Measurements from ENCODE around the gene ATRIP.
A peak's percentile ranks its signal among the peaks of the same experiment; 100 is the strongest.

Gene ATRIP

DNA sequence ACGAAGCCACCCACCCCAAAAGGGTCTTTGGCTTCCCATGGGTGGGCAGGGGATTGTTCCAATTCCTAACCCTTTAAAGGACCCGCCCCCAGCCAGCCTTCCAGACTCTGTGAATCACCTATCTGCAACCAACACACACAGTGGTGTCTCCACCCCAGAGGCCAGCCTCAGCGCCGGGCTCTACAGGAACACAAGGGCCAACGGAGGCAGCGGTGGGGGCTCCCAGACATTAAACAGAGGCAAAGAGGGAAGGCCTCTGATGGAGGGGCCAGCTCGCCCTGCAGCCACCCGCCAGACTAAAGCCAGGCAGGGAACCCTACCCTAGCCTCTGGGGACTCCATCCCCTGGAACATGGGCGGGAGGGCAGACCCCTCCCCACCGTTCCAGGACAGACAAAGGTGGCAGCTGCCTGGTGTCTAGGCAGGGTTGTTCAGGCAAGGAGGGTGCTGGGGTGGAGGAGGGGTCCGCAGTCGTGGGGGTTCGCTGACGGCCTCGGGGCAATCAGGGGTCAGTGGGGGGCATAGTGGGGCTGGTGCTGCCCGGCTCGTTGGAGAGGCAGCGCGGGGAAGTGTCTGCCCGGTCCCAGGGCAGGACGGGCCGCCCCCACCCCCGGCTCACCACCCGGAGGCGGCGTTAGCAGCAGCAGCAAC is 57.0 kb downstream of the ATRIP start:
- DNase-seq (ENCODE audit: extremely low read depth, low read depth): no peak
- TF ChIP-seq, protein P1, sequence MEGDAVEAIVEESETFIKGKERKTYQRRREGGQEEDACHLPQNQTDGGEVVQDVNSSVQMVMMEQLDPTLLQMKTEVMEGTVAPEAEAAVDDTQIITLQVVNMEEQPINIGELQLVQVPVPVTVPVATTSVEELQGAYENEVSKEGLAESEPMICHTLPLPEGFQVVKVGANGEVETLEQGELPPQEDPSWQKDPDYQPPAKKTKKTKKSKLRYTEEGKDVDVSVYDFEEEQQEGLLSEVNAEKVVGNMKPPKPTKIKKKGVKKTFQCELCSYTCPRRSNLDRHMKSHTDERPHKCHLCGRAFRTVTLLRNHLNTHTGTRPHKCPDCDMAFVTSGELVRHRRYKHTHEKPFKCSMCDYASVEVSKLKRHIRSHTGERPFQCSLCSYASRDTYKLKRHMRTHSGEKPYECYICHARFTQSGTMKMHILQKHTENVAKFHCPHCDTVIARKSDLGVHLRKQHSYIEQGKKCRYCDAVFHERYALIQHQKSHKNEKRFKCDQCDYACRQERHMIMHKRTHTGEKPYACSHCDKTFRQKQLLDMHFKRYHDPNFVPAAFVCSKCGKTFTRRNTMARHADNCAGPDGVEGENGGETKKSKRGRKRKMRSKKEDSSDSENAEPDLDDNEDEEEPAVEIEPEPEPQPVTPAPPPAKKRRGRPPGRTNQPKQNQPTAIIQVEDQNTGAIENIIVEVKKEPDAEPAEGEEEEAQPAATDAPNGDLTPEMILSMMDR (IDR thresholded peaks at IDR 0.05; ENCODE audit: low read depth, low read length, missing control alignments): no peak
- H3K4me3 ChIP-seq (replicated peaks; ENCODE audit: low read depth, low read length): peak overlapping the region; percentile 62

DNA sequence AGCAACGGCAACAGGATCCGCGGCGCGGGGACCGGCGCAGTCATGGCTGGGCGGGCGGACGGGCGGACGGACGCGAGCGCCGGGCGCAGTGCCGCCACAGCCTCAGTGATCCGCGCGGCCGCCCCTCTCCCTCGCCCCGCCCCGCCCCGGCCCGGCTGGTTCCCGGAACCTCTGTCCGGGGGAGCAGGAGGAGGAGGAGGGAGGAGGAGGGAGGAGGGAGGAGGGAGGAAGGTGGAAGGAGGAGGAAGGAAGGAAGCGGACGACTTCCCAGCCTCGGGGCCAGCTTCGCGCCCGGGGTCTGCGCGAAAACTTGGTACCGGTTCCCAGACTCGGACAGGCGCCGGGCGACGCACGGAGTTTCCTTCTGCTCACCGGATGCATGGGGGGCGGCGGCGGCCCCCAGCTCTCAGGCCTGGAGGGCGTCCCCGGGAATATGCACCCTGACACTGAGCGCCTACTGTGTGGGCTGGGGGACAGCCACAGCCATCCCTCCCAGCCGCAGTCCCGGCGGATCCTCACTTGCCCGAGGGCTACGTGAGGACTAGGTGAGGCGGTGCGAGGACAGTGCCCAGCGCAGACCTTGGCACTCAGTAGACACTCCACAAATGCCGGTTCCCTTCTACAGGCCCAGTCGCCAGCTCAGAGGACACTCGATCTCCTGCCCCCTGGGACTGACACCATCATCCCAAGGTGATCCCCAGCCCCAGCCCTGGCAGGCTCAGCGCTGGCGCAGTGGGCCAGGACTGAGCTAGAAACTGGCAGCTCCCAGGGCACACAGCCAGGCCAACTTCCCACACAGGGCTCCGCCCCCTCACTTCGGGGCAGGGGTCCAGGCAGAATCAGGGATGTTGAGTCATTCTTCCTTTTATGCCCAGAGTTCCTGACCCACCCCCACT is 57.8 kb downstream of the ATRIP start, which contains the start of gene SHISA5:
Gene SHISA5 (minus strand): TSS at position 124 of the 896 bp plus-strand sequence. CDS start 80 bp downstream, at position 44.
- peak within 1 kb of the TSS; percentile 62 for H3K4me3 ChIP-seq (replicated peaks; ENCODE audit: low read depth, low read length)
- DNase-seq (ENCODE audit: extremely low read depth, low read depth): no peak
- TF ChIP-seq, protein P1 (IDR thresholded peaks at IDR 0.05; ENCODE audit: low read depth, low read length, missing control alignments): no peak

DNA sequence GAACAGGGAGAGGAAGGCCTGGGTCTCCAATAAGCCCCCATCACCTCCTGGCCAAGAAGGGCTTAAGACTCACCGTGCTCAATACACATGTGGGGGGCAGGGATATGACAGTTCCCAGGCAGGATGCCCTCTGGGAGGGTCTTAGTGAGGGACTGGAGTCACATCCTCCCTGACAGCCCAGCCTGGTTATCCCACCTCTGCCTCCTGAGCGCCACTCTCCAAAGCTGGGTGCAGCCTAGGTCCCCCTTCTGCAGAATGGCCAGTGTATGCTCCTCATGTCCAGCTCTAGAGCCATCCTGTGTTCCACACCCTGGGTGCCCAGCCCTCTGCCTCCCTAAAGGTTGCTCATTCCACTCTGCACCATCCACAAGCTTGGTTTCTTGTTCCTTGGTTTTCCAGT is 58.6 kb downstream of the ATRIP start:
- no peak overlapping the region for H3K4me3 ChIP-seq (replicated peaks; ENCODE audit: low read depth, low read length)
- TF ChIP-seq, protein P1 (IDR thresholded peaks at IDR 0.05; ENCODE audit: low read depth, low read length, missing control alignments): no peak
- no peak for DNase-seq (ENCODE audit: extremely low read depth, low read depth)

DNA sequence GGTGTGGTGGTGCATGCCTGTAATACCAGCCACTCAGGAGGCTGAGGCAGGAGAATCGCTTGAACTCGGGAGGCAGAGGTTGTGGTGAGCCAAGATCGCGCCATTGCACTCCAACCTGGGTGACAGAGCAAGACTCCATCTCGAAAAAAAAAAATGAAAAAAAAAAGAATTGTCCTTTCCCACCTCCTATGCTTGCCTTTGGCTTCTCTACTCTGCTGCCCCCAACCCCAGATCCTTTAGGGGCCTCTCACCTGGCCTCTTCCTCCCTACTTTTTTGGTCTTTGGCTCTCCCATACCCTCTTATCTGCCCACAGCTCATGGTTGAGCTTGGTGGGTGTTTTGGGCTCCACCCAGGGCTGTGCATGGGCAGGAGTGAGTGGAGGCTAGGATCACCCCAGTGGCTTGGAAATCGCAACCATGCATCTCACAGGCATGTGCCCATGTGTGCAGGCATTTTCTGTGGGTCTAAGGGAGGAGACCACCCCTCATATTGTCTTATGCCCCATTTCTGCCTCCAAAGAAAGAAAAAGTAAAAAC is 59.5 kb downstream of the ATRIP start:
- DNase-seq (ENCODE audit: extremely low read depth, low read depth): no peak
- no peak overlapping the region for H3K4me3 ChIP-seq (replicated peaks; ENCODE audit: low read depth, low read length)
- TF ChIP-seq, protein P1 (IDR thresholded peaks at IDR 0.05; ENCODE audit: low read depth, low read length, missing control alignments): no peak

DNA sequence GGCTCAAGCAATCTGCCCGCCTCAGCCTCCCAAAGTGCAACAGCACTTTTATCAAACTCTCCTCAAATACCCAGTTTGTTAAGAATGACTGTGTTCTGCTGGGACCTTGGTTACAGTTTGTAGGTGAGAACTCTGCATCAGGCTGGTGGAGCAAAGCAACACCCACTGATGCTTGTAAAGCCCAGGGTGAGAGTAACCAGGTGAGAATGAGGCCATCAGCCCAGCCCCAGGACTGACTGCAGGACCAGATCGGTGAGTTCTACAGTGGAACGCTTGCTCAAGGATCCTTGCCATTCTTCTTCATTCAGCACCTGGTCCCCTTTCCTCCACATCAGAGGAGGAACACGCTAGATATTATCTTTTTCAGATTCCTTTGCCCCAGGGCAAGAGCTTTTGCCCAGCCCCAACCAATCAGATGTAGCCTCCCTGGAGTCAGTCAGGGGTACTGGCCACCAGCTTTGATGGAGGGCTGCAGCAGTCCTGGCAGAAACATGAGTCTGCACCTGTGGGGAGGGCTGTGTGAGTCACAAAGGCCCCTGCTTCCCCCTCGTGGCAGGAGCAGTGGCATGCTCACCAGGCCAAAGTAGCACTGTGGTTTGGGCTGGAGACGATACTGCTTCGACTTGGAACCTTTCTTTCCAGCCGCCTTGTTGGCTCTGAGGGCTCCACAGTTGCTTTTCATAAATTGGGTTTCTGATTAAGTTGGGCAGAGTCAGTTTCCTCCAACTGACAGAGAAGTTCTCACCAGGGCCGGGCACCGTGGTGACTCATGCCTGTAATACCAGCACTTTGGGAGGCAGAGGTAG is 60.9 kb downstream of the ATRIP start:
- TF ChIP-seq, protein P1 (IDR thresholded peaks at IDR 0.05; ENCODE audit: low read depth, low read length, missing control alignments): peak; percentile 62
- H3K4me3 ChIP-seq (replicated peaks; ENCODE audit: low read depth, low read length): no peak overlapping the region
- peak; percentile 45 for DNase-seq (ENCODE audit: extremely low read depth, low read depth)

DNA sequence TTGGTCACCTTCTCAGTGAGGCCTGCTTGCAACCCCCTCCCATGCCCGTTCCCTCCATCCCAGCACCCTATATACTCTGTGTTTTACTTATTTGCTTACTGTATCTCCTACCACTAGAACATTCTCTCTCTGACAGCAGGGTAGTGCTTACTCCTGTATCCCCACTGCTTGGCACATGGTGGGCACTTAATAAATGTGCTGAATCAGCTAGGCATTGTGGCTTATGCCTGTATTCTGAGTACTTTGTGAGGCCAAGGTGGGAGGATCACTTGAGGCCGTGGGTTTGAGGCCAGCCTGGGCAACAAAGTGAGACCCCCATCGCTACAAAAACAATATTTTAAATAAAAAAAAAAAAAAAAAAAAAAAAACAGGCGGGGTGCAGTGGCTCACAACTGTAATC is 65.0 kb downstream of the ATRIP start:
- no peak for DNase-seq (ENCODE audit: extremely low read depth, low read depth)
- TF ChIP-seq, protein P1 (IDR thresholded peaks at IDR 0.05; ENCODE audit: low read depth, low read length, missing control alignments): no peak
- no peak overlapping the region for H3K4me3 ChIP-seq (replicated peaks; ENCODE audit: low read depth, low read length)

All from HFF-Myc (cell line).